ENCODE results near the gene JUND.

The JUND gene

DNA sequence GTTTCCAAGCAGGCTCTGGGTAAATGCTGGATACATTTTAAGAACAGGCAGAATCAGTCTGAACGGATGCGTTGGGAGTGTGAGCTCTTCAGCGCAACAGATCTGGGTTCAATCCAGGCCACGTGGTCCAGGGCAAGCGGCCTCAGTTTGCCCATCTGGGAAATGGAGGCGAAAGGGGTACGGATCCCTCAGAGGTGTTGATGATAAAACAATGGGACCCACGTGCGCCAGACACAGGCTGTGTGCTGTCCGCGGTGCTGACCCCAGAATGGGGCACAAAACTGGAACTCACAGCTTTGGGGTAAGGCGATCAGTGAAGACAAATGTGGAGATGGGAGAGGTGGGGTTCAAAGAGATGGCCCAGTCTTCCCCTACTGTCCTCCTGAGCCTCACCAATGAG lies 42.1 kb downstream of the JUND start:
- DNase-seq (ENCODE audit: low read depth in 1 of 2, low spot score in 1 of 2): no peak

DNA sequence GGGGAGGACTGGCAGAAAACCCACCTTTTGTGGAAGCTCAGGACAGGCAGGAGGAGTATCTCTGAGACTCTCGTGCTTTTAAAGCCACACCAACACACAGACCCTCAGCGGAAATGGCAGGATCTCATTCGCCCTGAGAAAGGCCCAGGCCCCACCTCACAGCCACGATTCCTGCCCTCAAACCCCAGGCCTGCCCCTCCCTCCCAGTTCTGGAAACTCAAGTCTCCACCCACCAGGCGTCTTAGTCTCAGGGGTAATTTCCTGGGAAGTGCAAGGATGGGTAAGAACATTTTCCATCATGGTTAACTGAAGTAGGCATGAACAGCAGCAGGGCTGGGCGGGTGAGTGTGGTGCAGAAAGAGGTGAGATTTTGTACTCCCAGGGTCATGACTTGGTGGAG lies 47.2 kb downstream of the JUND start:
- no peak for DNase-seq (ENCODE audit: low read depth in 1 of 2, low spot score in 1 of 2)

DNA sequence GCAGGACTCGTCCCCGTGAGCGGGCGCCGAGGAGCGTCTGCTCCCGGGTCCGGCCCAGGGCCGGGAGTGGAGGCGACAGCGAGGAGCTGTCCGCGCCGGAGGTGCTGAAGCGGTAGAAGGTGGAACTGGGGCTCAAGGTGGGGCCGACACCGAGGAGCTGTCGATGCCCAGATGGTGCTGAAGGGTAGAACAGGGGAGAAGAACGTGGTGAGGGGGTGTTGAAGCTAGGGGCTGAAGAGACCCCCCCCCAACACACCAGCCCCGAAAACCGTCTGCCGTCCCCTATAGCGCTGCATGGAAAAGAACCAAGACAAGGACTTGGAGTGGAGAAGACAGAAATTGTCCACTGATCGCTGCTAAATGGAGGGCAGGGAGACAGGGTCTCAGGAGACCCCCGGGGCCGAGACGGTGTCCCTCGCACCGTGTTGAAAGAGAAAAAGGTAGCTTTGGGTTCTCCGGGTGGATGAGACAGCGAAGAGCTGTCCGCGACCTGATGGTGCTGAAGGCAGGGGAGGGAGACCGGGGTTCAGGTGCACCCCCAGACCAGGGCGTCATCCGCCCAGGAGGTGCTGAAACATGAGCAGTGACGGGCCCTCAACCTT lies 48.1 kb downstream of the JUND start:
- peak in 1 of 2 donors; percentile 23 for DNase-seq (ENCODE audit: low read depth in 1 of 2, low spot score in 1 of 2)

DNA sequence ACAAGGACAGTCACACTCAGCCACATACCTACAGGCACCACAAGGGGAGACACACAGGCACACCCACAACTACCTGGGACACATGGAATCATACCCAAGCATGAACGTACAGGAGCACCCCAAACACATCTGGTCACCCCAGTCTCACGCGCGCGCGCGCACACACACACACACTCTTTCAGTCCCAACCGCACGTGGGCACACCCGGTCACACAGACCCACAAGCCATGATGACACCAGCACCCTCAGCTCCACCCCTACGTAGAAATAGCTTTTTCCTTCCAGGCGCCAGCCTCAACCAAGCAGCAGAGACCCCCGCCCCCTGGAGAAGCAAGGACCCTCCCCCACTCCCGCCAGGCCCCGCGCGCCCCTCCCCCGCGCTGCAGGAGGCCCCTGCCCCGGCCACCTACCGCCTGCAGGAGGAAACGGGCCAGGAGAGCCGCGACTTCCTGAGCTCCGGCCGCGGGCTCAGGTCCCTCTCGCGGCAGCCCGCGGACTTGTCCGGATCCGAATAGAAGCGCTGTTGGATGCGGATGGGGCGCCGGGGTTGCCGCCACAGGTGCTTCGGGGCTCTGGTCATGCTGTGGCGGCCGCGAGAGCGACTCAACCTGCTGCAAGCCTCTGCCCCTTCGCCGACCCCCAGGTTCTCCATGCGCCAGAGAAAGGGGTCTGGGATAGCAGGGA lies 48.7 kb downstream of the JUND start:
- no peak for DNase-seq (ENCODE audit: low read depth in 1 of 2, low spot score in 1 of 2)

DNA sequence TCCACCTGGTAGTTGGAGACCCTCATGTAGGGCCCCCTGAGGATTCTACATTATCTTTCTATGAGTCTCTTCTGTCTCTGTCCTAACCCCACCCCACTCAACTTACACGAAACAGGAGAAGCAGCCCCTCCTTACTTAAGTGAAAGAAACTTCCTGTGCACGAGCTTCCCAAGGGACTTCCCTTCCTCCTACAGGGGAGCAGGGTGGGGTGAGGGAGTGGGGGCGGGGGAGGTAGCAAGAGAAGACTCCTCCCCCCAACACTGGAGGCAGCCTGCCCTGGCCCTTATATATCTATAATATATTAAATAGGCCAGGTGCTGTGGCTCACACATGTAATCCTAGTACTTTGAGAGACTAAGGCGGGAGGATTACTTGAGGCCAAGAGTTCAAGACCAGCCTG lies 49.6 kb downstream of the JUND start:
- DNase-seq (ENCODE audit: low read depth in 1 of 2, low spot score in 1 of 2): no peak

DNA sequence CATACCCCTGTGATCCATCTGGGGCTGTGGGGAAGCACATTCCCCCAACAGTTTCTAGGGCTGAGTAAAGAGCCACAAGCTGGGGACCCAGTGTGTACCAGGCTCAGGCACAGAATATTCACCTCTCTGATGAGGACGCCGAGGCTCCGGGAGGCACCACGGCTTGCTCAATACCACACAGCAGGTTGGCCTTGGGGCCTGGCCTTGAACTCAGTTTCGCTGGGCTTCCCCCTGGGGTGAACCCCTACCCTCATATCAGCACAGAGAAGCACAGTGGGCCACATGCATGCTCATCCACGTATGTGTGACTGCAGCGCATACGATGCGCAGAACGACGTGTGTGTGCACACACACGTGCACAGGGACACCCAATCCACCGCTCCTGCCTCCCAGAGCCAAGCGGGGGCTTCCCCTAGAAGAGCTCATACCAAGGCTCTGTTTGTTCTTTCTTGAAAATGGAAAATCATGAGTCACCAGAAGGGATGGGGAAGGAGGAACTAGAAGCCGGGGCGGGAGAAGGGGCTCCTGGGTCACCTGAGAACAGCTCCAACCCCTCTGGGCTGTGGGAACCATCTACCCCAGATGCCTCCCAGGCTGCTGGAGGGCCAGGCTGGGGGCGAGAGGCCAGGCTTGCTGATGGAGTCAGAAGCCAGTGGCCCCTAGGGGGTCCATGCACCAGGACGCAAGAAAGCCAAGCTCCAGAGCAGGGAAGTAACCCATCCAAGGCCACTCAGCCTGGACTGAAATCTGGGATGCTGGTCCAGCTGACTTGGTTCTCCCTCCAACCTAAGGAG lies 50.3 kb downstream of the JUND start:
- no peak for DNase-seq (ENCODE audit: low read depth in 1 of 2, low spot score in 1 of 2)

DNA sequence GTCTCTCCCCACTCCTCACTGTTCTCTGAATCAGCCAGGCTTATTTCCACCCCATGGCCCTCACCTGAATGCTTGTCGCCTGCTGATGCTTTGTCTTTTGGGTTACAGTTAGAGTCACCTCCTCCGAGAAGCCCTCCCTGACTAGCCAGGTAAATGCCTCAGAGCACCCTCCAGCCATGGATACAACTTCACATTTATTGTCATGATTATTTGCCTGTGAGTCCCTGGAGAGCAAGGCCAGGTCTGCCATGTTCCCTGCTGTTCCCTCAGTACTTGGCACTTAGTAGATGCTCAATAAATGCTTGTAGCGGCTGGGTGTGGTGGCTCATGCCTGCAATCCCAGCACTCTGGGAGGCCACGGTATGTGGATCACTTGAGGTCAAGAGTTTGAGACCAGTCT lies 51.5 kb downstream of the JUND start:
- no peak for DNase-seq (ENCODE audit: low read depth in 1 of 2, low spot score in 1 of 2)
